ENCODE data around the gene HLA-DMB.

- TF ChIP-seq POLR2AphosphoS5 (IDR thresholded peaks at IDR 0.05; ENCODE audit: low read depth, low read length) (peak; percentile 64; the same call in 1 of the 2 replicates), TAF1 (IDR thresholded peaks at IDR 0.05; ENCODE audit: low read depth, low read length) (no peak), POLR2A (IDR thresholded peaks at IDR 0.05; ENCODE audit: low read depth, low read length) (peak; percentile 26), PAX5 (IDR thresholded peaks at IDR 0.05; ENCODE audit: insufficient read depth, low read length, severe bottlenecking) (no peak), SPI1 (IDR thresholded peaks at IDR 0.05; ENCODE audit: low read depth, low read length) (no peak)
These were observed 39.1 kb upstream of the HLA-DMB start for GRCh38 chr6:32979720-32980487.
